Measurements from ENCODE around the gene ZFP62.

- TF ChIP-seq EZH2 (IDR thresholded peaks at IDR 0.05; ENCODE audit: insufficient read depth, low read length): no peak
- TF ChIP-seq, protein P1, sequence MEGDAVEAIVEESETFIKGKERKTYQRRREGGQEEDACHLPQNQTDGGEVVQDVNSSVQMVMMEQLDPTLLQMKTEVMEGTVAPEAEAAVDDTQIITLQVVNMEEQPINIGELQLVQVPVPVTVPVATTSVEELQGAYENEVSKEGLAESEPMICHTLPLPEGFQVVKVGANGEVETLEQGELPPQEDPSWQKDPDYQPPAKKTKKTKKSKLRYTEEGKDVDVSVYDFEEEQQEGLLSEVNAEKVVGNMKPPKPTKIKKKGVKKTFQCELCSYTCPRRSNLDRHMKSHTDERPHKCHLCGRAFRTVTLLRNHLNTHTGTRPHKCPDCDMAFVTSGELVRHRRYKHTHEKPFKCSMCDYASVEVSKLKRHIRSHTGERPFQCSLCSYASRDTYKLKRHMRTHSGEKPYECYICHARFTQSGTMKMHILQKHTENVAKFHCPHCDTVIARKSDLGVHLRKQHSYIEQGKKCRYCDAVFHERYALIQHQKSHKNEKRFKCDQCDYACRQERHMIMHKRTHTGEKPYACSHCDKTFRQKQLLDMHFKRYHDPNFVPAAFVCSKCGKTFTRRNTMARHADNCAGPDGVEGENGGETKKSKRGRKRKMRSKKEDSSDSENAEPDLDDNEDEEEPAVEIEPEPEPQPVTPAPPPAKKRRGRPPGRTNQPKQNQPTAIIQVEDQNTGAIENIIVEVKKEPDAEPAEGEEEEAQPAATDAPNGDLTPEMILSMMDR (IDR thresholded peaks at IDR 0.05; ENCODE audit: insufficient read depth, low read depth, low read length): no peak
Measured at GRCh38 chr5:180817893-180818674, 43.0 kb downstream of the ZFP62 start.

Measured in astrocyte (in vitro differentiated cells and primary cell).